NCI-H524 treated with DMSO at 0.1 percent for 48 hours (cell line): ENCODE data around the gene EPS15.
"Not testable (repeated sequence)": the region's sequence is repeated elsewhere in the genome, so short reads cannot be mapped to it uniquely, and the experiment has no call there.

ENCODE experiments used
- DNase-seq: peaks from one replicate; lab custom pipeline; 2025; lab: John Stamatoyannopoulos, UW

The EPS15 gene

GRCh38 chr1:51423073-51423821 lies 95.8 kb downstream of the EPS15 start:
- DNase-seq: no peak

GRCh38 chr1:51422367-51423072 lies 96.5 kb downstream of the EPS15 start:
- DNase-seq: no peak

GRCh38 chr1:51421964-51422363 lies 97.1 kb downstream of the EPS15 start:
- DNase-seq: peak; percentile 9

DNA sequence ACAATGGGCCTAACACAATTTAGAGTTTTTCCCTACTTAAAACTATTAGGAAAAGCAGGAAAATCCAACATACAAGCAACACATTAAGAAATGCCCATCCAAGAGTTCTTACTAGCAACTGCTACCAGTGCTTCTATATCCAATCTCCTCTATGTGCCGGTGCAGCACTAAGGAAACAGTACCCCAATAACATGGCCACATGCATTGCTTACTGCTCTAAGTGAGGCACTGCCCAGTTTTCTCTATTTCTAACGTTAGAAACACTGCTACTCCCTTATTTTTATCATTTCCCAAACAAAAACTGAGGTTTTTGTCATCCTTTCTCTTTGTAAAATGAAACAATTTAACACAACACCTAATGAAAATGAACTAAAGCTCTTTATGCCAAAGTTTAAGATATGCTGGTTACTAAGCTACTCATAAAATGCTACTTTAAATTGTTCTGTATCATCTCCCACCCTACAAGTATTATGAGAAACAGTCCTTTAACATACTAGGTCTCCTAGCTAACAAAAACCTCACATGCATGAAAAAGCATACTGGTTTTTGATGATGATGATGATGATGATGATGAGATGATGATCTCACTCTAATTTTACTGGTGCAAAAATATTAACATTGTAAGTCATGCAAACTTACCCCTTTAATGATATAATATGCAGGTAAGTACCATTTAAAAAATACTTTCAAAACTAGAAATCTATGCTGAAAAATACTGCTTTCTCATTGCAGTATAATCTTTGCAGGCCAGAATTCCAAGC lies 98.0 kb downstream of the EPS15 start:
- no peak for DNase-seq

GRCh38 chr1:51418384-51418959 lies 100.6 kb downstream of the EPS15 start:
- DNase-seq: no peak

DNA sequence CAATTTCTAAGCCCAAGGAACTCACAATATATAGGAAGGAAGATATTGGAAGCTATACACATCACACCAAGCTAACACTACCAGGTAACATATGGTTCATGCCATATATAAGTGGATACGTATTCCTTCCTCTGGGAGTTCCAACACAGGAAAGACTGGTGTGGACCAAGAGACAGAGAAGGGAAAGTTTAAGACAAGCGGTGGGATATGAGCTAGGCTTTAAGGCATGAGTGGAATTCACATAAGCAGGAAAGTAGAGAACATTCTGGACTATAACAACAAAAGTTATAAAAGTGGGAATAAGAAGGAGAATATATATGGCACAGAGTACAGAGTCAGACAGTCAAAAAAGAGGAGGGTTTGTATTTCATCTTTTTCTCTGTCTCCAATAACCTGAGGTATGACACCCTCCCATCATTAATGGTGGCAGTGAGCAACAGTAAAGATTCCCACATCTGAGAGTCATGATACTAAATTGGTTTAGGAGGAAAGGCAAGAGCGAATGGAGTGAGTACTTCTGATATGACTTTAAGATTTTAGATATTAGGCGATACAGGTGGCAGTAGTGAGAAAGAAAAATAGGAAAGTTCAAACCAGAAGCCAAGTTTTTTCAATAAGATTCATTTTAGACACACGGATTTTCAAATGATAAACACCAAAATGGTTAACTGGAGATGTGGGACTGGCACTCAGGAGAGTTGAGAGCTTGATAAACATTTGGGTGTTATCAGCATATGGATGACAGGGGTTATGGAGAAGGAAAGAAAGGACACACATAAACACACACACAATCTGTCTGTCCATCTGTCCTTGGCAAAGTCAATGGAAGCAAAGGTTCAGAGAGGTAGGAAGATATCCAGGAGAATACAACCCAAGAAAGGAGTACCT lies 101.3 kb downstream of the EPS15 start:
- DNase-seq: no peak

DNA sequence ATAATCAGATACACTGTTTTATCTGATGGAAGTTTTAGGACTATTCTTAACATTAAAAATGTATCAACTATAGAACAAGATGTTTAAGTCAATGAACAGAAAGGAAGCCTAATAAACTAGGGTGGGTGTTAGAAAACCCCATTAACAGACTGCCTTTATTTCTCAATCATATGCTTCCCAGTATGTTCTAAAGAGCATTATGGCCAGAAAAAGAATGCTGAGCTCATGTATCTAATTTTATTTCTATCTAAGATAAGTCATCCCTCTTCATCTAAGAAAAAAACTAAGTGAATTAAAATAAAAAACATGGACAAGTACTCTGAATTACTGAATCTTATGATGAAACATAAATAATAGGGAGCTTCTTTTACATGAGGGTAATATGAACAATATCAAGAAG lies 102.2 kb downstream of the EPS15 start:
- no peak for DNase-seq

DNA sequence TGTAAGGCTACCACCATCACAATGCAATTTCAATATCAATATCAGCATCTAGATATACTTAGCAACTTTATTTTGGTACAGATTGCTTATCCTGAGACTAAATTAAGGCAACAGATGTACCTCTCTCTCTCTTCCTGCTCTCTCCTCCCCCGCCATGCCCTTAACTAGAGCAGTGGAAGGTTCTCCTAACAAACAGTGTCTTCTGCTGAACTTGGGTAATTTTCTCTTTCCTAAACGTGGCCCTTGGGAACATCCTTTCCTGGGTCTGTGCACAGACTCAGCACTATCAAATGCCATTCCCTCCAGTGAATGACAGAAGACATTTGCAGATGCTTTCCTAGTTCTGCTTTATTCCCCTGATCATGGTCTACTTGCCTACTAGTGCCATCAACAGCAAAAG lies 103.1 kb downstream of the EPS15 start:
- no peak for DNase-seq

- no peak for DNase-seq
Measured at GRCh38 chr1:51414811-51415210, 104.3 kb downstream of the EPS15 start.

GRCh38 chr1:51411820-51412219 lies 107.2 kb downstream of the EPS15 start:
- DNase-seq: not testable (repeated sequence)

DNA sequence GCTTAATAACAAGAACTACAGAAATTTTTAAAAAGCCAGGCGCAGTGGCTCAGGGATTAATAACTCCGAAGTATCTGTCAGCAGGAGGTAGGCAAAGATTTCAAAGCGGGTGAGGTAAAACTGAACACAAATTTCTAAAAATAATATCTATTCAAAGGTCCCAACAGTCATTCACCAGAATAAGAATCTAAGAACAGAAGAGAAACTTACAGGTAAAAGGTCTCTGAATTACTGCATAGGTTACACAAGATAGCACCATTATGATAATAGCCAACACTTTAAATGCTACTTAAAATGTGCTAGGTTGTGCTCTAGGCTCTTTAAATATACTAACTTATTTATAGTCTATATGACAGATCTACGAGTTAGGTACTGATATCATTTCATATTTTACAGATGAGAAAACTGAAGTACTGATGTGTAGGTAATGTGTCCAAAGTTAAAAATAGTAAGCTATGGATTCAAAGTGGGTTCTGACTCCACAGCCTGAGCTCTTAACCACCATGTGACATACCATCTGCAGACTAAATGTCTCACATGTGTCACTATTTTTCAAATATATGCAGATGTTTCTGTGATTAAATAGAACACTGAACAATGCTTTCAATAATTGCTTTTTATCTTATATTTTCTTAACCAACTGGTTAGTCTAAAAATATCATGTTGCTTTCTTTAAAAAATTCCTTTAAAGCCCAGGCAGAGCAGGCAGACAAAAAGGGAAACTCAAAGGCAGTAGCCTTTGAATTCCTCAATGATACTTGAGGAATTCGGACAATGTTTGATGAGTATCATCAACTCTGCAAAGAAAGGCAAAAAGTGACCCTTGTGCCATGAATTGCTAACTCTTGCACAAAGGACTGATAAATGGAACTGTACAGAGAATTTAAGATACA lies 108.3 kb downstream of the EPS15 start:
- no peak for DNase-seq

DNA sequence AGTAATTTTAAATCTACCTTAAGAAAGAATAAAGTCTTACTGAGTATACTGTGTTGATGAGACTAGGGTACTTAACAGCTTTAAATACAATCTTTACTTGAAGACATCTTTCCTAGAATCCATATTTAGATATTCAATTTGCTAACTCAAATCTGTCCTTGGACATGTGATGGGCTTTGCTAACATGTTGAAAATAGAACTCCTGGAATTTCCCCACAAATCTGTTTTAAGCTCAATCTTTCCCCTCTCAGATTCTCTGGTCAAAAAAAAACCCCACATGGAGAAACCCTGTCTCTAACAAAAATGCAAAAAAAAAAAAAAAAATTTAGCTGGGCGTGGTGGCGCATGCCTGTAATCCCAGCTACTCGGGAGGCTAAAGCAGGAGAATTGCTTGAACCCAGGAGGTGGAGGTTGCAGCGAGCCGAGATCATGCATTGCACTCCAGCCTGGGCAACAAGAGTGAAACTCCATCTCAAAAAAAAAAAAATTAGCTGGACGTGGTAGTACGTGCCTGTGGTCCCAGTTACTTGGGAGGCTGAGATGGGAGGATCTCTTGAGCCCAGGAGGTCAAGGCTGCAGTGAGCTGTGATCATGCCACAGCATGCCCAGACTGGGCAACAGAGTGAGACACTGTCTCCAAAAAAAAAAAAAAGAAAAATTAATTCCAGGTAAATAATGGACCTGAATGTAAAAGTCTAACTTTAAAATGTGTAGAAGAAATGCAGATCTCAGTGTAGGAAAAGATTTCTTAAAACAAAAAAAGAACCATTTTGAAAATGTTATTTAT lies 109.1 kb downstream of the EPS15 start:
- DNase-seq: not testable (repeated sequence)

GRCh38 chr1:51392241-51392640 lies 126.8 kb downstream of the EPS15 start:
- no peak for DNase-seq

DNA sequence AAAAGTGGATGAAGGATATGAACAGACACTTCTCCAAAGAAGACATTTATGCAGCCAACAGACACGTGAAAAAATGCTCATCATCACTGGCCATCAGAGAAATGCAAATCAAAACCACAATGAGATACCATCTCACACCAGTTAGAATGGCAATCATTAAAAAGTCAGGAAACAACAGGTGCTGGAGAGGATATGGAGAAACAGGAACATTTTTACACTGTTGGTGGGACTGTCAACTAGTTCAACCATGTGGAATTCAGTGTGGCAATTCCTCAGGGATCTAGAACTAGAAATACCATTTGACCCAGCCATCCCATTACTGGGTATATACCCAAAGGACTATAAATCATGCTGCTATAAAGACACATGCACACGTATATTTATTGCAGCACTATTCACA lies 128.4 kb downstream of the EPS15 start:
- not testable (repeated sequence) for DNase-seq

DNA sequence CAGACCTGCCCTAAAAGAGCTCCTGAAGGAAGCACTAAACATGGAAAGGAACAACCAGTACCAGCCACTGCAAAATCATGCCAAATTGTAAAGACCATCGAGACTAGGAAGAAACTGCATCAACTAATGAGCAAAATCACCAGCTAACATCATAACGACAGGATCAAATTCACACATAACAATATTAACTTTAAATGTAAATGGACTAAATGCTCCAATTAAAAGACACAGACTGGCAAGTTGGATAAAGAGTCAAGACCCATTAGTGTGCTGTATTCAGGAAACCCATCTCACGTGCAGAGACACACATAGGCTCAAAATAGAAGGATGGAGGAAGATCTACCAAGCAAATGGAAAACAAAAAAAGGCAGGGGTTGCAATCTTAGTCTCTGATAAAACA lies 131.8 kb downstream of the EPS15 start:
- DNase-seq: not testable (repeated sequence)

GRCh38 chr1:51386259-51386658 lies 132.8 kb downstream of the EPS15 start:
- DNase-seq: not testable (repeated sequence)

DNA sequence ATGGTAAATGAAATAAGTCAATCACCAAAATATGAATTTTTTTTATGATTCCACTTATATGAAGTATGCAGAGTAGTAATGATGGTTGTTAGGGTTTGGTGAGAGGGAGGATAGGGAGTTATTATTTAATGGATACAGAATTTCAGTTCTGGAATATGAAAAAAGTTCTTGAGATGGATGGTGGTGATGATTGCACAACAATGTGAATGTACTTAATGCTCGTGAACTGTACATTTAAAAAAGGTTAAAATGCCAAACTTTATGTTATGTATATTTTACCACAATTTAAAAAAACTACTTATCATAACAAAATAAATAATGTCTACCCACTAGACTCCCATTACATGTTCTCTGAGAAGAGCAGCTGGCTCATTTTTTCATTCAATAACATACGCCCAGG lies 133.3 kb downstream of the EPS15 start:
- no peak for DNase-seq

GRCh38 chr1:51381964-51382363 lies 137.1 kb downstream of the EPS15 start:
- no peak for DNase-seq

DNA sequence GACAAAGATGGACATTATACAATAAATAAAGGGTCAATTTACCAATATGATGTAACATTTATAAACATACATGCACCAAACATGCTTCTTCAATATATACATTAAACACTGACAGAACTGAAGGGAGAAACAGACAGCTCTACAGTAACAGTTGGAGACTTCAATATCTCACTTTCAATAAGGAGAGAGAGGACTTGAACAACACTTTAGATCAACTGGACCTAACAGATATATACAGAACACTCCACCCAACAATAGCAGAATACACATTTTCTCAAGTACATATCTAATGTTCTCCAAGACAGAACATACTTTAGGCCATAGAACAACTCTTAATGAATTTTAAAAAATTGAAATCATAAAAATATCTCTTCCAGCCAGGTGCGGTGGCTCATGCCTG lies 138.1 kb downstream of the EPS15 start:
- no peak for DNase-seq

DNA sequence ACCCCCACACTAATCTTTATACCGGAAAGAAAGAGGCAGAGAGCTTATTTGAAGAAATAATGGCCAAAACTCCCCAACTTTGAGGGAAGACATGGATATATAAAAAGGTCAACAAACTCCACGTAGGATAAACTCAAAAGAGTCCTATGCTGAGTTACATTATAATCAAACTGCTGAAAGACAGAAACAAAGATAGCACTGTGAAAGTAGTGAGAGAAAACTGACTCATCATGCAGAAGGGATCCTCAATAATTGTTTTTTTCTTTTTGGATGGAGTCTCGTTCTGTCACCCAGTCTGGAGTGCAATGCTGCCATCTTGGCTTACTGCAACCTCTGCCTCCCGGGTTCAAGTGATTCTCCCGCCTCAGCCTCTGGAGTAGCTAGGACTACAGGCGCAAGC lies 140.2 kb downstream of the EPS15 start:
- no peak for DNase-seq
